ENCODE measurements around the gene BCKDK.

BCKDK gene

GRCh38 chr16:31114468-31114867 is 6.3 kb downstream of the BCKDK start:
- in situ Hi-C loops (cut with MboI; ENCODE audit: low pct_unique_long_range_greater_than_20kb, low sequenced_read_pairs): no loop called here
- DNase-seq: no peak

GRCh38 chr16:31117384-31118222 is 9.4 kb downstream of the BCKDK start, which contains the start of gene KAT8:
TSS of gene KAT8 (plus strand) at chr16:31117664. CDS start at chr16:31117682, 18 bp downstream.
- in situ Hi-C loops (cut with MboI; ENCODE audit: low pct_unique_long_range_greater_than_20kb, low sequenced_read_pairs): no loop called here
- DNase-seq: peak; percentile 98

- in situ Hi-C loops (cut with MboI; ENCODE audit: low pct_unique_long_range_greater_than_20kb, low sequenced_read_pairs): no loop called here
- DNase-seq: no peak
Measured at GRCh38 chr16:31118223-31119155, 10.3 kb downstream of the BCKDK start.

- in situ Hi-C loops (cut with MboI; ENCODE audit: low pct_unique_long_range_greater_than_20kb, low sequenced_read_pairs): no loop called here
- DNase-seq: no peak
Measured at GRCh38 chr16:31120129-31120528, 11.9 kb downstream of the BCKDK start.

GRCh38 chr16:31125844-31126243 is 17.7 kb downstream of the BCKDK start:
- in situ Hi-C loops (cut with MboI; ENCODE audit: low pct_unique_long_range_greater_than_20kb, low sequenced_read_pairs): no loop called here
- DNase-seq: no peak

- in situ Hi-C loops (cut with MboI; ENCODE audit: low pct_unique_long_range_greater_than_20kb, low sequenced_read_pairs): no loop called here
- no peak for DNase-seq
Measured at GRCh38 chr16:31127182-31127581, 19.0 kb downstream of the BCKDK start.

GRCh38 chr16:31128711-31129567 is 20.8 kb downstream of the BCKDK start:
- DNase-seq: peak; percentile 90
- in situ Hi-C loops (cut with MboI; ENCODE audit: low pct_unique_long_range_greater_than_20kb, low sequenced_read_pairs): no loop called here

- in situ Hi-C loops (cut with MboI; ENCODE audit: low pct_unique_long_range_greater_than_20kb, low sequenced_read_pairs): no loop called here
- no peak for DNase-seq
Measured at GRCh38 chr16:31129568-31130335, 21.6 kb downstream of the BCKDK start.

GRCh38 chr16:31130336-31130891 is 22.2 kb downstream of the BCKDK start:
- in situ Hi-C loops (cut with MboI; ENCODE audit: low pct_unique_long_range_greater_than_20kb, low sequenced_read_pairs): no loop called here
- no peak for DNase-seq

GRCh38 chr16:31130899-31131298 is 22.7 kb downstream of the BCKDK start:
- in situ Hi-C loops (cut with MboI; ENCODE audit: low pct_unique_long_range_greater_than_20kb, low sequenced_read_pairs): no loop called here
- DNase-seq: no peak

- no peak for DNase-seq
- in situ Hi-C loops (cut with MboI; ENCODE audit: low pct_unique_long_range_greater_than_20kb, low sequenced_read_pairs): no loop called here
Measured at GRCh38 chr16:31131416-31131815, 23.2 kb downstream of the BCKDK start.

GRCh38 chr16:31131841-31132271 is 23.7 kb downstream of the BCKDK start:
- no peak for DNase-seq

GRCh38 chr16:31132303-31132979 is 24.3 kb downstream of the BCKDK start:
- in situ Hi-C loops (cut with MboI; ENCODE audit: low pct_unique_long_range_greater_than_20kb, low sequenced_read_pairs): no loop called here
- no peak for DNase-seq

More at GRCh38 chr16:31131841-31132271, 23.7 kb downstream of the BCKDK start:
- in situ Hi-C loops (cut with MboI; ENCODE audit: low pct_unique_long_range_greater_than_20kb, low sequenced_read_pairs): no loop called here

- in situ Hi-C loops (cut with MboI; ENCODE audit: low pct_unique_long_range_greater_than_20kb, low sequenced_read_pairs): no loop called here
- no peak for DNase-seq
Measured at GRCh38 chr16:31133046-31133501, 24.9 kb downstream of the BCKDK start.

GRCh38 chr16:31134091-31134571 is 25.9 kb downstream of the BCKDK start:
- in situ Hi-C loops (cut with MboI; ENCODE audit: low pct_unique_long_range_greater_than_20kb, low sequenced_read_pairs): no loop called here
- no peak for DNase-seq

- no peak for DNase-seq
- in situ Hi-C loops (cut with MboI; ENCODE audit: low pct_unique_long_range_greater_than_20kb, low sequenced_read_pairs): no loop called here
Measured at GRCh38 chr16:31134625-31135534, 26.7 kb downstream of the BCKDK start.

Data from KBM-7 (cell line).